Mononuclear cell (primary cell): Measurements from ENCODE around the gene ALPK3. TPM values are rescaled to one million over a fixed set of nuclear protein-coding genes. Genes with fewer than 3 reads are reported as not detected.
"Not testable (repeated sequence)": the region's sequence is repeated elsewhere in the genome, so short reads cannot be mapped to it uniquely, and the experiment has no call there.

Experiments used
- H3K27me3 ChIP-seq: 2 replicates; pipeline ENCODE4 v1.6.0; 2011; ENCODE audit warnings: low read length, control low read depth; ENCODE audit not compliant: insufficient read depth
- H3K4me1 ChIP-seq: 2 replicates; pipeline ENCODE4 v1.5.1; 2011; ENCODE audit warnings: mild to moderate bottlenecking, low read length, control low read depth; ENCODE audit not compliant: insufficient read depth
- H3K4me3 ChIP-seq: 2 replicates; pipeline ENCODE4 v1.5.1; 2011; ENCODE audit warnings: mild to moderate bottlenecking, low read length, moderate library complexity
- H3K9me3 ChIP-seq: 2 replicates; pipeline ENCODE4 v1.5.1; 2011; ENCODE audit warnings: low read depth, mild to moderate bottlenecking, control low read depth, low read length
- total RNA-seq: library from RNA; depleted of rRNA; stranded (reverse); fragments of >200 nt; gene quantifications from one replicate; pipeline ENCODE4 v1.2.3, GENCODE V29; 2012

Gene ALPK3
- total RNA-seq, 1 donor, result 0.10 TPM

- H3K27me3 ChIP-seq, result no peaks in the 10 kb centered on the region
- H3K4me1 ChIP-seq, result no peaks in the 10 kb centered on the region
Observed at GRCh38 chr15:84839714-84840113, 22.6 kb downstream of the ALPK3 start.

GRCh38 chr15:84840255-84840654 is 23.1 kb downstream of the ALPK3 start:
- Histone ChIP-seq H3K4me3 (no peak overlapping the region), H3K4me1 (no peaks in the 10 kb centered on the region), H3K9me3 (no peaks in the 10 kb centered on the region), H3K27me3 (no peaks in the 10 kb centered on the region)

More at GRCh38 chr15:84839714-84840113, 22.6 kb downstream of the ALPK3 start:
- Histone ChIP-seq H3K9me3 (no peaks in the 10 kb centered on the region), H3K4me3 (no peak overlapping the region)

GRCh38 chr15:84840741-84841429 is 23.7 kb downstream of the ALPK3 start:
- Histone ChIP-seq H3K4me3 (no peak overlapping the region), H3K9me3 (no peaks in the 10 kb centered on the region), H3K27me3 (no peaks in the 10 kb centered on the region), H3K4me1 (no peaks in the 10 kb centered on the region)

GRCh38 chr15:84842781-84843180 is 25.6 kb downstream of the ALPK3 start:
- Histone ChIP-seq H3K4me1 (no peaks in the 10 kb centered on the region), H3K9me3 (peaks cover 8% of the 10 kb centered on the region), H3K4me3 (no peak overlapping the region), H3K27me3 (no peaks in the 10 kb centered on the region)

- Histone ChIP-seq H3K9me3 (peaks cover 13% of the 10 kb centered on the region), H3K27me3 (no peaks in the 10 kb centered on the region), H3K4me3 (no peak overlapping the region), H3K4me1 (no peaks in the 10 kb centered on the region)
Observed at GRCh38 chr15:84844964-84845363, 27.8 kb downstream of the ALPK3 start.

GRCh38 chr15:84845631-84846030 is 28.5 kb downstream of the ALPK3 start:
- not testable (repeated sequence) for H3K4me1 ChIP-seq, H3K4me3 ChIP-seq, H3K27me3 ChIP-seq
- peaks cover 13% of the 10 kb centered on the region for H3K9me3 ChIP-seq

- Histone ChIP-seq H3K4me1 (no peaks in the 10 kb centered on the region), H3K4me3 (no peak overlapping the region), H3K27me3 (no peaks in the 10 kb centered on the region), H3K9me3 (peaks cover 13% of the 10 kb centered on the region)
Observed at GRCh38 chr15:84846269-84846668, 29.1 kb downstream of the ALPK3 start.

- H3K4me3 ChIP-seq, result no peak overlapping the region
- H3K9me3 ChIP-seq, result peaks cover 13% of the 10 kb centered on the region
- no peaks in the 10 kb centered on the region for H3K4me1 ChIP-seq
- H3K27me3 ChIP-seq, result no peaks in the 10 kb centered on the region
Observed at GRCh38 chr15:84847382-84847781, 30.2 kb downstream of the ALPK3 start.

- Histone ChIP-seq H3K27me3 (no peaks in the 10 kb centered on the region), H3K9me3 (peaks cover 10% of the 10 kb centered on the region), H3K4me1 (no peaks in the 10 kb centered on the region), H3K4me3 (no peak overlapping the region)
Observed at GRCh38 chr15:84852212-84852611, 35.1 kb downstream of the ALPK3 start.

- Histone ChIP-seq H3K9me3 (no peaks in the 10 kb centered on the region), H3K4me1 (no peaks in the 10 kb centered on the region), H3K4me3 (no peak overlapping the region), H3K27me3 (no peaks in the 10 kb centered on the region)
Observed at GRCh38 chr15:84855136-84855535, 38.0 kb downstream of the ALPK3 start.

- Histone ChIP-seq H3K4me3 (no peak overlapping the region), H3K27me3 (no peaks in the 10 kb centered on the region), H3K9me3 (no peaks in the 10 kb centered on the region), H3K4me1 (no peaks in the 10 kb centered on the region)
Observed at GRCh38 chr15:84855765-84856164, 38.6 kb downstream of the ALPK3 start.

- H3K9me3 ChIP-seq, result no peaks in the 10 kb centered on the region
- H3K27me3 ChIP-seq, result no peaks in the 10 kb centered on the region
- H3K4me3 ChIP-seq, result no peak overlapping the region
- no peaks in the 10 kb centered on the region for H3K4me1 ChIP-seq
Observed at GRCh38 chr15:84856731-84857417, 39.7 kb downstream of the ALPK3 start.

GRCh38 chr15:84857418-84858004 is 40.4 kb downstream of the ALPK3 start:
- no peaks in the 10 kb centered on the region for H3K27me3 ChIP-seq

GRCh38 chr15:84858231-84858630 is 41.1 kb downstream of the ALPK3 start:
- H3K4me3 ChIP-seq, result no peak overlapping the region
- no peaks in the 10 kb centered on the region for H3K9me3 ChIP-seq
- H3K4me1 ChIP-seq, result no peaks in the 10 kb centered on the region
- H3K27me3 ChIP-seq, result no peaks in the 10 kb centered on the region

More at GRCh38 chr15:84857418-84858004, 40.4 kb downstream of the ALPK3 start:
- H3K4me3 ChIP-seq, result no peak overlapping the region
- no peaks in the 10 kb centered on the region for H3K9me3 ChIP-seq
- no peaks in the 10 kb centered on the region for H3K4me1 ChIP-seq

- no peaks in the 10 kb centered on the region for H3K27me3 ChIP-seq
- no peaks in the 10 kb centered on the region for H3K9me3 ChIP-seq
- no peak overlapping the region for H3K4me3 ChIP-seq
- no peaks in the 10 kb centered on the region for H3K4me1 ChIP-seq
Observed at GRCh38 chr15:84859144-84859543, 42.0 kb downstream of the ALPK3 start.
